ENCODE data around the gene BLACAT1. TPM values are rescaled to one million over a fixed set of nuclear protein-coding genes. Genes with fewer than 3 reads are reported as not detected.

BLACAT1 gene
- total and polyA plus RNA-seq, 2 of the 13 experiments (the other 11 are each of a cell fraction or from before 2014, with no cell fraction given) = 1.2 to 2.8 TPM

- TF ChIP-seq NR1H2 (CRISPR knock-in tag; IDR thresholded peaks at IDR 0.05; ENCODE audit: borderline replicate concordance, low read depth) (no peak), ZNF746 (CRISPR knock-in tag; IDR thresholded peaks at IDR 0.05) (peak; percentile 96), KIAA2018 (CRISPR knock-in tag; IDR thresholded peaks at IDR 0.05; ENCODE audit: borderline replicate concordance) (no peak), EHMT2 (IDR thresholded peaks at IDR 0.05; ENCODE audit: borderline replicate concordance, low read depth, low read length) (no peak), MLLT10 (CRISPR knock-in tag; IDR thresholded peaks at IDR 0.05) (no peak), NFYC (CRISPR knock-in tag; IDR thresholded peaks at IDR 0.05) (peak; percentile 20; the same call in 1 of the 2 replicates), MAFK (conservative IDR thresholded peaks at IDR 0.05 in 1 of 2, IDR thresholded peaks at IDR 0.05 in 1 of 2; ENCODE audit: low read length in 2 of 2) (no peak), ZNF704 (CRISPR knock-in tag; IDR thresholded peaks at IDR 0.05; ENCODE audit: borderline replicate concordance) (0 out of 2 replicates have a peak, but pooled peaks have one; percentile 62), REPIN1 (CRISPR knock-in tag; IDR thresholded peaks at IDR 0.05; ENCODE audit: borderline replicate concordance, low read depth) (peak; percentile 58; the same call in 1 of the 2 replicates), ZNF557 (CRISPR knock-in tag; IDR thresholded peaks at IDR 0.05) (no peak), ZNF124 (CRISPR knock-in tag; IDR thresholded peaks at IDR 0.05) (peak; percentile 77; the same call in 1 of the 2 replicates), ZNF567 (CRISPR knock-in tag; IDR thresholded peaks at IDR 0.05; ENCODE audit: borderline replicate concordance) (no peak), RBM39 (IDR thresholded peaks at IDR 0.05; ENCODE audit: low read depth, low read length, poor library complexity, severe bottlenecking) (peak; percentile 29), RELA (CRISPR knock-in tag; IDR thresholded peaks at IDR 0.05) (no peak), ZNF253 (CRISPR knock-in tag; IDR thresholded peaks at IDR 0.05; ENCODE audit: borderline replicate concordance) (no peak), ZNF577 (CRISPR knock-in tag; IDR thresholded peaks at IDR 0.05; ENCODE audit: borderline replicate concordance, low read depth) (no peak), NFIC (IDR thresholded peaks at IDR 0.05; ENCODE audit: low read length) (no peak), GLI4 (CRISPR knock-in tag; IDR thresholded peaks at IDR 0.05; ENCODE audit: borderline replicate concordance) (no peak)
Observed at GRCh38 chr1:205484985-205485967, 29.4 kb upstream of the BLACAT1 start (continued).

Data from HepG2 (cell line).